GM03348 (cell line): ENCODE measurements around the gene SMIM38.
A peak's percentile ranks its signal among the peaks of the same experiment; 100 is the strongest.
"Not testable (repeated sequence)": the region's sequence is repeated elsewhere in the genome, so short reads cannot be mapped to it uniquely, and the experiment has no call there.

Experiments
- DNase-seq: peaks from one replicate; pipeline ENCODE4 v3.0.0; 2012; ENCODE audit warnings: low spot score

SMIM38 gene

DNA sequence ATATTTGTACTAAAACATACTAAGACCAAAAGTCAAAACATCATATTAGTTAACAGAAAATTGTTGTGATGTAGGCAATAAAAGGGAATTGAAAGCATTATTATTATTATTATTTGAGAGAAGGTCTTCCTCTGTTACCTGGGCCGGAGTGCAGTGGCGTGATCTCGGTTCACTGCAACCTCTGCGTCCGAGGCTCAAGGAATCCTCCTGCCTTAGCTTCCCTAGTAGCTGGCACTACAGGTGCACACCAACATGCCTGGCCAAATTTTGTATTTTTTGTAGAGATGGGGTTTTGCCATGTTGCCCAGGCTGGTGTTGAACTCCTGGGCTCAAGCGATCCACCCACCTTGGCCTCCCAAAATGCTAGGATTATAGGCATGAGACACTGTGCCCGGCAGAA is 15.6 kb upstream of the SMIM38 start:
- DNase-seq = not testable (repeated sequence)

DNA sequence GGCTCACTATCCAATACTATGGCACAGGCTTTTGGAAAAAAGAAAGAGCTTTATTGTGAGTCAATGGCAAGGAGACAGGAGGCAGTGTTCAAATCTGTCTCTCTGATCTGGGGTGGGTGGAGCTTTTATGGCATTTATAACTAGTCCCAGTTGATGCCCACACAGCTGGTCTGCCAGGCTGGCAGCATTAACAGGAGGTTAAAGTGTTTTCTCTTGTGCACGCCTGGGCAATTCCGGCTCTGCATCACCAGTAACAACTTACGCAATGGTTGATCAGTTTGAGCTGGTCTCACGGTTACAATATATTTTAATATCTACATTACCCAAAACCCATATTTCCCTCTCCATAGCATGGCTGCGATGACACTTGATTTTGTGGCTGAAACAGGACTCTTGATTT is 15.1 kb upstream of the SMIM38 start:
- DNase-seq = no peak

DNA sequence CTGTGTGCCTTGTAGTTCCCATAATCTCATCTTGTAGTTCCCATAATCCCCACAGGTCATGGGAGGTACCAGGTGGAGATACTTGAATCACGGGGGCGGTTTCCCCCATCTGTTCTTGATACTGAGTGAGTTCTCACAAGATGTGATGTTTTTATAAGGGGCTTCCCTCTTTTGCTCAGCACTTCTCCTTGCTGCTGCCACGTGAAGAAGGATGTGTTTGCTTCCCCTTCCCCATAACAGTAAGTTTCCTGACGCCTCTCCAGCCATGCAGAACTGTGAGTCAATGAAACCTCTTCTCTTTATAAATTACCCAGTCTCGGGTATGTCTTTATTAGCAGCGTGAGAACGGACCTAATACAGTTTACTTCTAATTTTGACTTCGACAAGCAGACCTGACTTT is 14.0 kb upstream of the SMIM38 start:
- no peak for DNase-seq

DNA sequence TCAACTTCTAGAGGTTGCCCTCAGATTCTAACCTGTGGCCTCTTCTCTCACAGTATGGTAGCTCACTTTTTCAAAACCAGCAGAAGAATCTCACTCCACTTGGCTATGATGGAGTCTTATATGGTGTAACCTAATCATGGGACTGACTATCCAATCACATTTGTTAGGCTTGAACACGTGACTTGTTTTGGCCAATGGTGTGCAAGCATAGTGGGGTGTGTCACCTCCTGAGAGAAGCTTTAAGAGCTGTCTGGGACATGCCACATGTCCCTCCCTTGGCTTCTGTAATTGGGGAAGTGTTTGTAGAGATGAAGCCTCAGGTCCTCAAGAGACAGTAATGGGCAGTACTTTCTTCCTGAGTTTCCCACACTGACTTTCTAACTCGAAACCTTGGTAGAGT is 12.8 kb upstream of the SMIM38 start:
- DNase-seq = no peak

DNA sequence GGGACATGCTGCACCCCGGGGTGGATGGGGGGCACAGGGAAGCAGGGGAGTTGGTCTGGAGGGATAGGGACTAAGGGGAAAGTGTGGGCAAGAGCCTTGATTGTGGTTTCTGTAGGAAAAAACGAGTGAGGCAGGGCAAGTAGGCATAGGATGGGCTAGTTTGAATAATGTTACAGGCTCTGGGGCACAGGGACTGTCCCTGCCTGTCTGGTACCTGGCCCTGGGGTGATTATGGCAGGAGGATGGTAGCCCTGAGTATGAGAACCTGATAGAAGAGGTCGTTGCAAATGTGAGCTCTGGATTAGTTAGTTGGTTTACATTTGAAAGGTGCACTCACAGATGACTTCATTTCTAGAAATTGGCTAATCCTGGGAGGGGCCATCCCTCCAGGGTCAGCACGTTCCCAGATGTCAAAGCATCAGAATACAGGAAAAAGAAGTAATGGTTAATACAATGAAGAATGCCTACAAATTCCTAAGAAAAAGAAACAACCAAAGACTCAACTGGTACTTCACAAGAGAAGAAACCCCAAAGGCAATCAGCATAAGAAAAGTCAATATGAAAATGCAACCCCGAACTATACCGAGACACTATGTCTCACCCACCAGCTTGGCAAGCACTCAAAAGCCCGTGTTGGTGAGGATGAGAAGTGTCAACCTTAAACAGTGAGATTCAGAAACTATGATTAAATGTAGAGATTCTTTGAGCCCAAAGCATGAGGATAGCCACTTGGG is 11.3 kb upstream of the SMIM38 start:
- DNase-seq = no peak

DNA sequence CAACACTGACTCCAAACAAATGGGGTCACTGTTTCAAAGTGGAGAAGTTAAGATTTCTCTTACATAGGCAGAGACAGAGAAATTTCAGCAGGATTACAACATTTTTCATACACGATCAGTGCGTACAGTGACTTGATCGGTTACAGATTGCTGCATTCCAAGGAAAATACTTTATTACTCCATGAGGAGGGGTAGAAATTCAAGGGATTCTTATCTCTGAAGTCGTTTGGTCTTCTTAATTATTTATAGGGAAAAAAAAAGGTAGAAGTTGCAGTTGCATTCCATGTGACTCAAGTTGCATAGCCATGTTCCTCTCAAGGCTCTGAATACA is 10.7 kb upstream of the SMIM38 start:
- DNase-seq = peak; percentile 43

DNA sequence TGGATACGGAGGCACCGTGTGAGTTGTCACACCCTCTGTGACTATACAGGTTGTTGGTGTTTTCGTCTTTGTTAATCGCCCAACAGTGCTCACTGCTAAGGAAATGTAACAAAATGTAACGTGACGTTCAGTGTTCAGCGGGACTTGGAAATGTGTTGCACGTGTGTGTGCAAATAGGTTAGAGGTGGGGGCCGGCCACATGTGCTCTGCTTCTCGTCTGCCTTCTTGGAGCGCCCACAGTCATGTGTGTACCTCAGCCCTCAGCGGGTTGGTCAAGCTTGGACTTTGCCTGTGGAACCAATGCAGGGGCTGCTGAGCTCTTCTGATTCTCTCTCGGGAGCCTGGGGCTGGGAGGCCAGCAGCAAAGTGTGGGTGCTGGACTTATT is 7.4 kb upstream of the SMIM38 start:
- DNase-seq = no peak

DNA sequence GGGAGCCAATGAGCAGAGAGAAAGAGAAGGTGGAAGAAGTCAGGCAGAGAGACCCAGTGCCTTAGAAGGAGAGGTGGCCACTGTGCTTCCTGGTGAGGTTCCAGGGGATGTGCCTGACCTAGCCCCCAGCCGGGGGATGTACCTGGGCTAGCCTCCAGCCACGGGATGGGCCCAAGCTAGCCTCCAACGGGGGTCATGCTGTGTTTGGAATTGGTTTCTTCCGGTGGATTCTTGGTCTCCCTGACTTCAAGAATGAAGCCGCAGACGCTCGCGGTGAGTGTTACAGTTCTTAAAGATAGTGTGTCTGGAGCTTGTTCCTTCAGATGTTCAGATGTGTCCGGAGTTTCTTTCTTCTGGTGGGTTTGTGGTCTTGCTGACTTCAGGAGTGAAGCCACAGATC is 6.9 kb upstream of the SMIM38 start:
- DNase-seq = no peak

DNA sequence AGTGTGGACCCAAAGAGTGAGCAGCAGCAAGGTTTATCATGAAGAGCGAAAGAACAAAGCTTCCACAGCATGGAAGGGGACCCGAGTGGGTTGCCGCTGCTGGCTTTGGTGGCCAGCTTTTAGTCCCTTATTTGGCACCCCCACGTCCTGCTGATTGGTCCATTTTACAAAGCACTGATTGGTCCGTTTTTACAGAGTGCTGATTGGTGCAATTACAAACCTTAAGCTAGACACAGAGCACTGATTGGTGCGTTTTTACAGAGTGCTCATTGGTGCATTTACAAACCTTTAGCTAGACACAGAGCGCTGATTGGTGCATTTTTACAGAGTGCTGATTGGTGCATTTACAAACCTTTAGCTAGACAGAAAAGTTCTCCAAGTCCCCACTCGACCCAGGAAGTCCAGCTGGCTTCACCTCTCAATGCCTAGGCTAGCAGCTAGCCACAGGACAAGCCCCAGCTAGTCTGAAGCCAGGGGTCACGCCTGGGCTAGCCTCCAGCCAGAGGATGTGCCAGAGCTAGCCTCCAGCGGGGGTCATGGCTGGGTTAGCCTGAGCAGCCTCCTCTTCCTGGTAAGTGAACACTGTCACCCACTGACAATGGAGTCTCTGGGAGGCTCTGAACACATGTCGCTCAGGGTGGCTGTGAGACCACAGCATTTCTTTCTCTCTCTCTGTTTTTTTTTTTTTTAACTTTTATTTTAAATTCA is 6.2 kb upstream of the SMIM38 start:
- not testable (repeated sequence) for DNase-seq

DNA sequence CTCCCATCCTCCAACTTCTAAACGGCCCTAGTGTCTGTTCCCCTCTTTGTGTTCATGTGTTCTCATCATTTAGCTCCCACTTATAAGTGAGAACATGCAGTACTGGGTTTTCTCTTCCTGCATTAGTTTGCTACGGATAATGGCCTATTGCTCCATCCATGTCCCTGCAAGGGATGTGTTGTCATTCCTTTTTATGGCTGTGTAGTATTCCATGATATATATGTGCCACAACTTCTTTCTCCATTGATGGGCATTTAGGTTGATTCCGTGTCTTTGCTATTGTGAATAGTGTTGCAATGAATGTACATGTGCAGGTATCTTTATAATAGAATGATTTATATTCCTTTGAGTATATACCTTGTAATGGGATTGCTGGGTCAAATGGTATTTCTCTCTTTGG is 5.6 kb upstream of the SMIM38 start:
- no peak for DNase-seq

DNA sequence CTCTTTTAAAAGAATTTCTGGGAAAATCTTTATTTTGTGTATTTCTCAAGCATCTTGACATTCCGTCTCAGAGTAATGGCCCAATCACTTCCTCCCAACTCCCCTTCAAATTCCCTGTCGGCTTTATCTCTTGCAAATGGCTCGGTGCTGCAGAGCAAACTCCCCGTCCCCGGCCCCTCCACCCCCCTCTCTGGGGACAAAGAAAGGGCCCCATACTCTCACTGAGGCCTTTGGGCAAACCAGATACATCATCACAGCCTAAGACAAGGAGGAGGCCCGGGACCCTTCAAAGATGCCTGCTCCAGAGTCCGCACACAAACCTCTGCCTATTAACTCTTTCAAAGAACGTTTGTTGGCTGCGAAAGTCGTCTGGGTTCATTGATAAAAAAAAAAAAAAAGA is 3.9 kb upstream of the SMIM38 start:
- DNase-seq = no peak

DNA sequence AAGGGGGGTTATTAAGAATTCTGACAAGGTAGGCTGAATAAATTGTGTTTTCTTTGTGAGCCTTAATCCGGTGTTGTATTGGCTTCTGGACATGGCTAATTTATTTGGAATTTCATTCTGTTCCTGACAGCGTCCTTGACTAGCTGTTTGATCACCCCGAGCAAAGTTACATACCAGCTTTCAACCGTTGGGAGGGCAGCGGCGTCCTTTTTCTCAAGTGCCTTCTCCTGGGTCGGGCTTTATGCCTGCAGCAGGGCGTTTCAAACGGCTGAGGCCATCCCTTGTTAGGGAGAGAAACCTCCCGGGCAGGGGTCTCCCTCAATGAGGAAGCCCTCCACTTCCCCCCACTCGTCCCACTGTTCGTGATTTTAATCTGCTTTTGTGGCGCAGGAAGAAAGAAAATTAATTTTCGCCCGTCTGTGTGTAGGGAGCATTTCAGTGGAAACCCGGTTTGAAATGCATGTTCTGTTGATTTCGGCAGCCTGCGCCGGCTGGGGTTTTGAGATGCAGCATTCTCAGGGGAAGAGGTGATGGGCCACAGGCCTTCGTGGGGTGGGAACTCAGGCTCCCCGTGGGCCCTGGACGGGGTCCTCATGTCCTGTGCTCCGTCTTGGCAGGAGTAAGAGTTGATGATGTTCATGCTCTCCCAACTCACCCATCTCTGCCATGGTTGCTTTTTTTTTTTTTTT is 2.9 kb upstream of the SMIM38 start:
- no peak for DNase-seq

DNA sequence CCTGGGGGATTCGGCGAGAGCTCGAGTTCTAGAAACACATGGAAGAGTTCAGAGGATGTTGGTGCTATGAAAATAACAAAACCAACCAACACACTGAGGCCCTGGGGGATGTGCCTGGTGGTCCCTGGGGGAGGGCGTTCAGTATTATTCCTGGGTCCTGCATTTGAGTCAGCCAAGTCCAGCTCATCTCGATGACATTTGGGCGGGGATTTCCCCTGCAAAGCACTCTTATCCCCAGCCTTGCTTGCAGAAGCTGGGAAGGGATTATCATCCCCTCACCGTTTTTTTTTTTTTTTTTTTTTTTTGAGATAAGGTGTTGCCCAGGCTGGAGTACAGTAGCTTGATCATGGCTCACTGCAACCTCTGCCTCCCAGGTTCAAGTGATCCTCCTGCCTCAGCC is 2.1 kb upstream of the SMIM38 start:
- DNase-seq = no peak

DNA sequence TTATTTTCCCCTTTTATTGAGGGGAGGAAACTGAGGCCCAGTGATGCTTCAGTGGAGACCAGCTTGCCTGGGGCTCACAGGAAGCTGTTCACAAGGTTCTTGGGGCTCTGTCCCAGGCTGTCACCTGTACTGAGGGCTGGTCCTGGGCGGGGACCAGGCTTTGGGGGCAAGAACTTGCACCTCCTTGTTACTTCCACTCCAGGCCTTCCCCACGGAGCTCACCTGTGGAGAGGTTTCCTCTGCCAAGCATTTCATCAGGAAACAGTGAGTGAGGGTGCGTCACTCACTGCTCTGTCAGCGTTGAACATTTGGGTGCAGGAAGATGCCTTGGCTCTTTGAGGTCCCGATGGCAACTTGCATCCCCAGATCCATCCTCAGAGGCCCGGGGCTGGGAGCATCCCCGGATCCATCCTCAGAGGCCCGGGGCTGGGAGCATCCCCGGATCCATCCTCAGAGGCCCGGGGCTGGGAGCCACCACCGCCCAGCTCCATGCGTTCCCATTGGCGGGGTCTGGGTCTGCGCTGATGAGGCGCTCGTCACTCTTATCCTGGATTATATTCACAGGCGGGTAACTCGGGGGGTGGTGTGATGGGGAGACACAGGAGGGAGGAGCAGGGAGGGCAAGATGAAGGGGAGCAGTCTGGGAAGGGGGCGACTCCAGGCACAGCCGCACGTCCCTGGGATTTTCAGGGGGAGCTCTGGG is 1.4 kb upstream of the SMIM38 start:
- no peak for DNase-seq

DNA sequence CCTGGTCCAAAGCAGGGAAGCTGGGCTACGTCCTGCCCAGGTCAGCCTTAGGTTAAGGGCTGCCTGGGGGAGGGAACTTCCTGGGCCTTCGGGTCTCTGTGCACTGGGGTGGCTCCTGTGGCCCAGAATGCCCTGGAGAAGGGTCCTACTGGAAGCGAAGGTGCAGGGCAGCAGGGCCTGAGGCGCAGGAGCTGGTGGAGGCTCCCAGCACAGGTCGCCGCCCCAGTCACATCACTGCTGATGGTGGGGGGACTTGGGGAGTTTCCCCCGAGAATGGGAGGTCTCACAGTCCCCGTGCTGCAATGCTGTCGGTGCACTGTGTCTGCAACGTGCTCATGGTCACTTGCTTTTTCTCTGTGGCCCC is 815 bp upstream of the SMIM38 start:
- no peak for DNase-seq

DNA sequence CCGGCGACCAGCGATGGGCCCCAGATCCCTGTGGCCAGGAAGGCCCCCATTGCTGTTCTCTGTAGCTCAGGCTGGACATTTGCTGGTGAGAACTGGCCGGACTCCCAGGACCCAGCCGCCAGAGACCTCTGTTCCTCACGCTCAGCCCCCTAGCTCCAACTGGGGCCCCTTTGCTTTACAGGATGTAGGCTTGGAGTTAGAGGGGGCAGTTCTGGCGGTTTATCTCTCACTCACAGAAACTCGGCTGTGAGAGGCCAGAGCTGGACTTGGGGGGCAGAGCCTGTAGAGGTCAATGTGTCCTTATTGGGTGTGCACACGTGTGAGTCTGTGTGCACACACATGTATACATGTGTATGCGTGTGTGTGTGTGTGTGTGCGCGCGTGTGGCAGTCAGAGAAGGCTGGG is 502 bp downstream of the SMIM38 start:
- no peak for DNase-seq

DNA sequence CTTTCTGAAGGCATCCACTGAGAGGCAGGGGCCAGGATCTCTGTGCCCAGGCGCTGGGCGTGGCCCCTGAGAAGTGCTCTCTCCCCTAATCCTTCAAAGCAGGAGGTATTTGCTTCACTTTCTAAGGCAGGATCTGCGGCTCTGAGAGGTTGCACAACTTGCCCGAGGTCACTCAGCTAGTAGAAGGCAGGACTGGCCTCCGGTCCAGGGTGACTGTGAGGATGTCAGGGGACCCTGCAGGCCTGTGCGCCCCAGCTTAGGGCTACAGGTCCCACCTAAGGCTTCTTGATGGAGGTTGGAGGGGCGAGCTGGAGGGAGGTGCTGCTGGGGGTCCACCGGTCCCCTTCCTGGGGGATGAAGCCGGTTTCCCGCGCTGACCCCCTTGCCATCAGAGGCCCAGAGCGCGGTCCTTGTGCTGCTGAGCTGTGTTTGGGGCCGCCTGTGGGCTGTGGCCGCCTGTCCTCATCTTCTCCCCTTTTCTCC is 979 bp downstream of the SMIM38 start:
- DNase-seq = no peak

DNA sequence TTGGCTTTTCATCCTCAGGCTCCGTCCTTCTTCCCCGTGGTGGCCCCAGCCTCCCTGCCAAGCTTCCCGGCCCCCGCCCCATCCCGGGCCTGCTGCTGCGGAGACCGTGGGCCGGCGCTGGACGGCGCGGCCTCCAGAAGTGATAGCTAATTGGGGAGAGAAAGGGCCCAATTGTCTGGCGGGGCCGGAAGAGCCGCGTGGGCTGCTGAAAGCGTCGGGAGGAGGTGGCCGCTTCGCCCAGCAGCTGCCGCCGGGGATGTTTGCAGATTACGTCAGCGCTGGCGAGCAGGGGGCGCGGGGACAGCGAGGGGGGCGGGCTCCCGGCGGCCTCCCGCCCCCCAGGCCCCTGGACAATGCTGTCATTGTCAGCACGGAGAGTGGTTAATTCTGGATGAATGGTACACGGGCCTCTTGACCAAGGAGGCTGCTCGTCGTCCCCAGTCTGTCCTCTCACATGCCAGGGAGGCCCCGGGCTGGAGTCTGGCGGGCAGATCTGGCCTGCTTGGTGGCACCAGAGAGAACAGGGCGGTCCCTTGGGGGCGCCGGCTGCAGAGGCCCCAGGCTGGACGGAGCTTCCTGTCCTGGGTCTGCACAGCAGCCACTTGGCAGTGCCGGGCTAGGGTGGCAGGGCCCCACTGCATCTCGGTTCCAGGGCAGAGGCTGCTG is 1.6 kb downstream of the SMIM38 start:
- peak; percentile 89 for DNase-seq

DNA sequence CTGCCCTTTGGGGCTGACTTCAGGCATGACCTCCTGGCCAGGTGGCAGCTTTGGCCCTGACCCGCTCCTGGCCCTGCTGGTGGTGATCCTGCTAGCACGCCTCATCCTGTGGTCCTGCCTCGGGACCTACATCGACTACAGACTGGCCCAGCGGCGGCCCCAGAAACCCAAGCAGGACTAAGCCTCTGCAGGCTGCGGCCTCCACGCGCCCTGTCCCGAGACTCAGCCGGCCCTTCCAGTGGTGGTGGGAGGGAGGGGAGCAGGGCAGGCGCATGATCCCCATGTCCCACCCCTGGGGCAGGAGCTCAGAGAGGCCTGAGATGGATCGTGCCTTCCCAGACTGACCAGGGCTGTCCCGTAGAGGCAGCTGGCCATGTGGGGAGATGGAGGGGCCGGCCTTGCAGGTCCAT is 2.1 kb downstream of the SMIM38 start:
- no peak for DNase-seq

DNA sequence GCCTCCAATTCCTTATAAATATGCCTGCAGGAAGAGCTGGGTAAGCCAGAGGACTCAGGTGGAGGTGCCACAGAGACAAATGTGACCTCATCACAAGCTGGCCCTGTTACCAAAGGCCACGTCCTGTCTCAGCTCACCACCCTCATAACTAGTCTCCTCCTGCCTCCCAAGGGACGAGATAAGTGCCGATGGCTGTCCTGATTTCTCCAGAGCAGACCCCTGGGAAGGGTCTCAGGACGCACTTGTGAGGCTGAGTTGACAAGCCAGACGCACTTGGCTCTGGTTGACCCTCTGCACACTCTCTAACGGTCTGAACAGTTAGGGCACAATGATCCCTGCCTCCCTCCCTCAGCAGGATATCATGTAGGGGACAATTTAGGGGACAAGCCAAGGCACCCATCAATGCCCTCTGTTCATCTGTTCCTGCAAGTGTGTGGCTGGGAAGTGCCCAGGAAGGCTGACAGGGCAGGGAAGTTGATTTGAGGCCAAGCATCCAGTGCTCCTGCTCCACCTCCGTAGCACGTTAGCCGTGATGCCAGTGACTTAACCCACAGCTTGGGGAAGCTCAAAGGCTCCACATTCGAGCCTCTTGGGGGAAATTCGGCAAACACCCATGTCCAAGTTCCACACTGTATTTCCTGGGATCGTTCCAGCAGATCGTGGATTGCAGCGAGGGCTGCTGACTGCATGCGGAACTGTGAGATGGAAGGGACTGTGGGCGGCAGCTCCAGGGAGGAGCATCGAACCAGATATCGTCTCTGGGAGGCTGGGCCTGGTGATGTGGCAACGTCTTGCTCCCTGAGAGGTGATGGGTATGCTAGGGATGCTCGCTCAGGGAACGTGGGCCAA is 2.8 kb downstream of the SMIM38 start:
- no peak for DNase-seq

DNA sequence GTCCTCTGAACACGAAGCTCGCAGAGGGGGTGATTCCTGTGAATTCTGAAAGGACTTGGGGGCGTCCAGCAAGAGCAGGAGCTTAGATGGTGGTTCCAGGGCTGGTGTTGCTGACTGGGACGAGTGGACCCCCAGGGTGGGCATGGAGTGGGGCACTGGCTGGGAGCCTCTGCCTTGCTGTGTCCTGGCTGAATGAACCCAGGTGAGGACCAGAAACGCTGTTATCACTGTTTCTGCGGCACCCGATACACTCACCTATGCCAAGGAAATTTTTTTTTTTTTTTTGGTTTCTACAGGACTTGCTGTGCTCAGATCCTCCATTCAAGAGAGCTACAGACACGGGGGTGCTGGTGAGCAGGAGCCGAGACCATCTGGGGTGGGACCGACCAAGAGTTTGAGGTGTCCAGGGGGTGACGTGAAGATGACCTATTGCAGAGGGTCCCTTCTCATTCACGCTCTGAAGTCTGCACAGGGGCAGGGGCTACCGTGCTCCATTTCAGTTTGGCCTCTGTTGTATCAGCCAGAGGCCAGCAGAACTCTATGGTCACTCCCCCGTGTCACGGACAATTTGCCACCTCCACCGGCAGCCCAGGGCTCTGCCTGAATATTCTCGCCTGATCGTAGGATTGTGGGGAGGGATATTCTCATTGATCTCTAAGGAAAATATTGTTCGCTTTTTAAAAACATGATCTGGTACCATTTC is 3.6 kb downstream of the SMIM38 start:
- DNase-seq = no peak
